Smooth muscle cell (in vitro differentiated cells): ENCODE results near the gene ATF3. TPM values are rescaled to one million over a fixed set of nuclear protein-coding genes. Genes with fewer than 3 reads are reported as not detected.
A peak's percentile ranks its signal among the peaks of the same experiment; 100 is the strongest.

Source experiments
- DNase-seq: peaks from one replicate; lab custom pipeline; 2025; ENCODE audit not compliant: unreplicated experiment; lab: John Stamatoyannopoulos, UW
- H2AFZ ChIP-seq: fragments of 200-600 bp; sonication (generic); 2 replicates; pipeline ENCODE4 v1.6.0; 2016; ENCODE audit warnings: antibody characterized with exemption, low read depth, mild to moderate bottlenecking
- H3F3A ChIP-seq: fragments of 200-600 bp; sonication (generic); 2 replicates; pipeline ENCODE4 v1.6.0; 2017; ENCODE audit warnings: antibody characterized with exemption, low read depth
- H3K27ac ChIP-seq: fragments of 200-600 bp; sonication (generic); 2 replicates; pipeline ENCODE4 v1.5.1; 2016; ENCODE audit warnings: low read depth, mild to moderate bottlenecking
- H3K27me3 ChIP-seq: fragments of 200-600 bp; sonication (generic); 2 replicates; pipeline ENCODE4 v1.6.1; 2016; ENCODE audit warnings: low read depth, mild to moderate bottlenecking
- H3K36me3 ChIP-seq: fragments of 200-600 bp; sonication (generic); 2 replicates; pipeline ENCODE4 v1.5.1; 2016; ENCODE audit warnings: low read depth
- H3K4me1 ChIP-seq: fragments of 200-600 bp; sonication (generic); 2 replicates; pipeline ENCODE4 v1.5.1; 2016; ENCODE audit warnings: low read depth
- H3K4me2 ChIP-seq: fragments of 200-600 bp; sonication (generic); 2 replicates; pipeline ENCODE4 v1.6.0; 2016; ENCODE audit warnings: mild to moderate bottlenecking
- H3K4me3 ChIP-seq: fragments of 200-600 bp; sonication (generic); 2 replicates; pipeline ENCODE4 v1.5.1; 2016; ENCODE audit warnings: mild to moderate bottlenecking
- H3K79me2 ChIP-seq: fragments of 200-600 bp; sonication (generic); 2 replicates; pipeline ENCODE4 v1.6.0; 2016; ENCODE audit warnings: low read depth, mild to moderate bottlenecking
- H3K9ac ChIP-seq: fragments of 200-600 bp; sonication (generic); 2 replicates; pipeline ENCODE4 v1.6.0; 2016; ENCODE audit warnings: low read depth
- H3K9me3 ChIP-seq: fragments of 200-600 bp; sonication (generic); replicated peaks from 2 replicates; pipeline ENCODE4 v1.5.1; 2016; ENCODE audit warnings: low read depth
- H4K20me1 ChIP-seq: fragments of 200-600 bp; sonication (generic); 2 replicates; pipeline ENCODE4 v1.6.0; 2016; ENCODE audit warnings: low read depth
- WGBS: methylation state at CpG from one replicate; pipeline ENCODE4 v1.1.7; 2016; ENCODE audit warnings: low lambda C conversion rate; 5-methylcytosine and 5-hydroxymethylcytosine counted together
- polyA plus RNA-seq: library from polyadenylated mRNA; unstranded; fragments of >200 nt; fragmentation: Nextera tagmentation; extraction: Ambion mirVana; gene quantifications from 2 replicates; pipeline ENCODE4 v1.2.1, GENCODE V29; 2016
- total RNA-seq: library from RNA; depleted of rRNA; stranded (reverse); fragments of >200 nt; gene quantifications from 2 replicates; pipeline ENCODE4 v1.2.3, GENCODE V29; 2014
- TF ChIP-seq, protein P1 (sequence below): fragments of 200-600 bp; sonication (generic); IDR thresholded peaks from 2 replicates; pipeline ENCODE4 v1.5.1; 2017; ENCODE audit warnings: borderline replicate concordance, mild to moderate bottlenecking, antibody characterized with exemption; ENCODE audit not compliant: insufficient read depth, poor library complexity, severe bottlenecking

The ATF3 gene
- total and polyA plus RNA-seq, 2 experiments from 2014 or later: 152 to 231 TPM

DNA sequence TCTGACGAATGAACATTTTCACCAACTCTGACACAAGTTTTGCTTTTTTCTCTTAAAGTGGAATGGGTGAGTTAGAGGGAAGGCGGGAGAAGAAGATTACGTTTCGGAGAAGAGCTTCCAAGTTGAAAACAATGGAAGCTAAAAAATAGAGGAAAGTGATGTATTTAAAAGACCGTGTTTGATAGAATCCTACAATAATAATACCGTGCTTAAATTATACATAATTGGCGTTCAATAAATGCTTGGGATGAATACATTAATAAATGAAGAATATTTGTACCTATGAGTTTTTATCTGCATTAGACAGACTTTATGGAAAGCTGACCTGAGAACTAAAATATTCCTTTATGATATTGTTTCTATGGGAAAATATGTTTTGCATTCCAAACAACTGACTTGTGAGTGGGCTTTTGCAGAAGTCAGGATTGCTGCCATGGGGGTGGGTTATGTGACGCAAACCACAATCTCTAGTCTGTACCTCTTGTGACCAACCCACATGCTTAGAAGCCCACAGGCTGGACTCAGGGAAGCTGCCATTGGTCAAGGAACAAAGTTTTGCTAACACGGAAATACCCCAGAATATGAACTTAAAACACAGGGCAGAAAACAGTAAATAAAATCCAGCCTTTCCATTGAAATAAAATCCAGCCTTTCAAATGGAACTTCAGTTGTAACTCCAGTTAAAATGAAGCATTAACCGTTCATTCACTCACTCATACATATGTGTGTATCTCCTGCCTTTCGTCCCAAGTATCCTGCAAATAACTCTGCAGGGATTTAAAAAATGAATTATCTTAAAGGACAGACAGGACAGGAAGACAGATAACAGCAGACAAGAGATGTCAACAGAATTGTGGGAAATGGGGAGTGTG, 21.3 kb upstream of the ATF3 start:
- 77% methylated on average over 11 of the region's 11 CpGs for WGBS
- H3K27ac ChIP-seq: peak overlapping the region; percentile 68

DNA sequence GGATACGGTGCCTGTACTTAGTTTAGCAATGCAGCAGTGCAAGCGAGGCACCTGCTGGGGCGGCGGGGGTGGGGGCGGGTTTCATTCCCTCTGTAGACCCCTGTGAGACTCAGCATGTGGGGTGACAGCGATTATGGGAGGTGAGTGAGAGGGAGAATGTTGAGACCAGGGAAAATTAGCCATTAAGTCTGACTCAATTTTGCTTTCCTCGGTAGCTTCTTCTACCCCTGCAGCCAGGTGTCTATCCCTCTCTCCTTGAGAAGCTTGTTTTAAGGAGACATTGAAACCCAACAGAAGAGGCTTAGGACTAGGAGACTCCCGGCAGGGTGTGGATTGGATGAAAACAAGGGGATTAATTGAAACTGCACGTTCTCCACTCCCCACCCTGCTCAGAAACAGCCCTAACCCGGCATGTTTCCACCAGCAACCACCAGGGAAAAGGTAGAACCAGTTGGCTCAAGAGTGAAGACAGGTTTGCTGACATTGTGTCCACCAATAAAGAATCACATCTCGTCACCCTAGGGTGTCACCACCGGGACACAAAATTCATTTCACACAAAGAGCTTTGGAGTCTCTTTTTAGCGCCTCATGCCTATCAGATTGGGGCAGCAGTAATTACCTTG, 20.6 kb upstream of the ATF3 start:
- Histone ChIP-seq H3K4me1 (peaks cover 19% of the 10 kb centered on the region), H3K9me3 (no peaks in the 10 kb centered on the region), H3K27me3 (no peaks in the 10 kb centered on the region), H3K4me3 (no peak overlapping the region), H2AFZ (peak overlapping the region; percentile 49), H3K27ac (peak overlapping the region; percentile 68), H3F3A (no peaks in the 10 kb centered on the region), H3K79me2 (no peaks in the 10 kb centered on the region), H3K4me2 (peak overlapping the region; percentile 75), H3K36me3 (no peaks in the 10 kb centered on the region), H3K9ac (peak overlapping the region; percentile 60), H4K20me1 (no peaks in the 10 kb centered on the region)
- DNase-seq: no peak
- TF ChIP-seq, protein P1, sequence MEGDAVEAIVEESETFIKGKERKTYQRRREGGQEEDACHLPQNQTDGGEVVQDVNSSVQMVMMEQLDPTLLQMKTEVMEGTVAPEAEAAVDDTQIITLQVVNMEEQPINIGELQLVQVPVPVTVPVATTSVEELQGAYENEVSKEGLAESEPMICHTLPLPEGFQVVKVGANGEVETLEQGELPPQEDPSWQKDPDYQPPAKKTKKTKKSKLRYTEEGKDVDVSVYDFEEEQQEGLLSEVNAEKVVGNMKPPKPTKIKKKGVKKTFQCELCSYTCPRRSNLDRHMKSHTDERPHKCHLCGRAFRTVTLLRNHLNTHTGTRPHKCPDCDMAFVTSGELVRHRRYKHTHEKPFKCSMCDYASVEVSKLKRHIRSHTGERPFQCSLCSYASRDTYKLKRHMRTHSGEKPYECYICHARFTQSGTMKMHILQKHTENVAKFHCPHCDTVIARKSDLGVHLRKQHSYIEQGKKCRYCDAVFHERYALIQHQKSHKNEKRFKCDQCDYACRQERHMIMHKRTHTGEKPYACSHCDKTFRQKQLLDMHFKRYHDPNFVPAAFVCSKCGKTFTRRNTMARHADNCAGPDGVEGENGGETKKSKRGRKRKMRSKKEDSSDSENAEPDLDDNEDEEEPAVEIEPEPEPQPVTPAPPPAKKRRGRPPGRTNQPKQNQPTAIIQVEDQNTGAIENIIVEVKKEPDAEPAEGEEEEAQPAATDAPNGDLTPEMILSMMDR: no peak
- 61% methylated on average over 13 of the region's 13 CpGs for WGBS

More for the DNA sequence above, 21.3 kb upstream of the ATF3 start:
- Histone ChIP-seq H2AFZ (no peak overlapping the region), H3F3A (no peaks in the 10 kb centered on the region), H3K4me3 (no peak overlapping the region), H3K36me3 (no peaks in the 10 kb centered on the region), H3K9me3 (no peaks in the 10 kb centered on the region), H3K4me2 (peak overlapping the region; percentile 75), H3K79me2 (no peaks in the 10 kb centered on the region), H4K20me1 (no peaks in the 10 kb centered on the region), H3K27me3 (no peaks in the 10 kb centered on the region), H3K9ac (peak overlapping the region; percentile 60), H3K4me1 (peaks cover 19% of the 10 kb centered on the region)
- no peak for DNase-seq
- TF ChIP-seq, protein P1: no peak

DNA sequence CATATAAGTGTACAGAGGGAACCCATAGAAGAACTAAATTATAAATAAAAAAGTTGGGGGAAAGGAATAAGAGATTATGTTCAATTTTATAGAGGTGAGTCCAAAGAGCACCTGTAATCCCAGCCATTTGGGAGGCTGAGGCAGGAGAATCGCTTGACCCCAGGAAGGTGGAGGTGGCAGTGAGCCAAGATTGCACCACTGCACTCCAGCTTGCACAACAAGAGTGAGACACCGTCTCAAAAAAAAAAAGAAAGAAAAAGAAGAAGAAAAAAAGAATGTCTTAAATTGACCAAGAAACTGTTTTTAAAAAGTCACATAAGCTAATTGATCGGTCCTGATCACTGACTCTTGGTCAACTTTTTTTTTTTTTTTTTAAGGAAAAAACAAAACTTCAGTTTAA, 19.1 kb upstream of the ATF3 start:
- H3K9ac ChIP-seq: no peak overlapping the region
- H3K4me1 ChIP-seq: peaks cover 19% of the 10 kb centered on the region
- no peaks in the 10 kb centered on the region for H3K79me2 ChIP-seq
- no peak overlapping the region for H3K27ac ChIP-seq
- H3K36me3 ChIP-seq: no peaks in the 10 kb centered on the region
- H4K20me1 ChIP-seq: no peaks in the 10 kb centered on the region
- DNase-seq: no peak
- no peak overlapping the region for H2AFZ ChIP-seq
- H3K4me2 ChIP-seq: no peak overlapping the region
- 99% methylated on average over 3 of the region's 3 CpGs for WGBS
- H3K4me3 ChIP-seq: no peak overlapping the region
- TF ChIP-seq, protein P1: no peak
- H3K9me3 ChIP-seq: no peaks in the 10 kb centered on the region
- H3F3A ChIP-seq: no peaks in the 10 kb centered on the region
- H3K27me3 ChIP-seq: no peaks in the 10 kb centered on the region
